Sigmoid colon (tissue), 7 donors: ENCODE measurements around the gene CD300H. TPM values are rescaled to one million over a fixed set of nuclear protein-coding genes. Genes with fewer than 3 reads are reported as not detected.

Experiments
- DNase-seq: peaks from one replicate; pipeline ENCODE4 v3.0.0-alpha.2; 2019
- H3K27ac ChIP-seq, 4 donors: fragments of 200-600 bp; sonication (generic); one replicate each; pipeline ENCODE4 v1.5.1; 2016 to 2019; ENCODE audit warnings: mild to moderate bottlenecking in 1 of 4
- H3K27me3 ChIP-seq, 3 donors: fragments of 200-600 bp; sonication (generic); one replicate each; pipeline ENCODE4 v1.5.1; 2019; ENCODE audit warnings: mild to moderate bottlenecking in 1 of 3
- H3K36me3 ChIP-seq, 4 donors: fragments of 200-600 bp; sonication (generic); one replicate each; pipeline ENCODE4 v1.5.1; 2016 to 2019
- H3K4me1 ChIP-seq, 4 donors: fragments of 200-600 bp; sonication (generic); one replicate each; pipeline ENCODE4 v1.5.1; 2017 to 2019
- H3K4me3 ChIP-seq, 4 donors: fragments of 200-600 bp; sonication (generic); one replicate each; pipeline ENCODE4 v1.5.1; 2017 to 2019; ENCODE audit warnings: mild to moderate bottlenecking in 2 of 4, moderate library complexity in 1 of 4
- H3K9me3 ChIP-seq, 4 donors: fragments of 200-600 bp in 3 of 4; sonication (generic) in 3 of 4; one replicate each; pipeline versions ENCODE4 v1.5.1 to v1.6.1; 2013 to 2019
- CTCF ChIP-seq, 4 experiments: fragments of 450-650 bp in 3 of 4; fragments of 200-600 bp in 1 of 4; IDR thresholded peaks; one replicate each; pipeline ENCODE4 v1.5.1; 2016 to 2019; ENCODE audit warnings: antibody characterized with exemption in 4 of 4, mild to moderate bottlenecking in 3 of 4, moderate library complexity in 2 of 4
- EP300 ChIP-seq, 4 donors: sonication (generic); formaldehyde crosslinking; IDR thresholded peaks; one replicate each; pipeline ENCODE4 v1.6.1; 2017; ENCODE audit warnings: antibody characterized with exemption in 4 of 4
- POLR2A ChIP-seq, 2 donors: fragments of 450-650 bp; IDR thresholded peaks; one replicate each; pipeline ENCODE4 v1.6.1; 2016; ENCODE audit warnings: antibody characterized with exemption in 2 of 2, mild to moderate bottlenecking in 2 of 2, moderate library complexity in 2 of 2
- POLR2AphosphoS5 ChIP-seq, 4 donors: sonication (generic); formaldehyde crosslinking; IDR thresholded peaks; one replicate each; pipeline ENCODE4 v1.6.1; 2017; ENCODE audit warnings: antibody characterized with exemption in 4 of 4
- WGBS, 2 donors: extraction: QIAGEN DNeasy Blood & Tissue Kit; methylation state at CpG; one replicate each; pipeline ENCODE4 v1.1.7; 2013; 5-methylcytosine and 5-hydroxymethylcytosine counted together
- intact Hi-C: fragments of 100-400 bp; cut with DNase I; formaldehyde crosslinking; loops from one replicate; pipeline ENCODE4 v1.15.1; 2023
- polyA plus RNA-seq, 3 donors: library from polyadenylated mRNA; stranded (reverse); fragments of 200-250 nt; gene quantifications; one replicate each; pipeline ENCODE4 v1.2.3, GENCODE V29; 2013
- total RNA-seq, 4 donors: library from RNA; depleted of rRNA; stranded (reverse); fragments of >200 nt; gene quantifications; one replicate each; pipeline ENCODE4 v1.1.0, GENCODE V29; 2016
- donor health status: healthy with polysubstance abuse.
- donor health status: Bipolar disorder and iron deficiency.
- donor health status: healthy.

Gene CD300H
- total and polyA plus RNA-seq, 7 donors = 0.20 TPM; not detected in 6

GRCh38 chr17:74512036-74512435, 55.3 kb downstream of the CD300H start:
- Histone ChIP-seq H3K27ac (peak overlapping the region in 1 of 4 donors; percentile 13), H3K36me3 (no peaks in the 10 kb centered on the region), H3K4me3 (no peak overlapping the region), H3K27me3 (peaks cover 0 to 9% (median 0%) of the 10 kb centered on the region in 3 donors), H3K4me1 (no peaks in the 10 kb centered on the region), H3K9me3 (no peaks in the 10 kb centered on the region)
- TF ChIP-seq POLR2A (IDR thresholded peaks at IDR 0.05) (no peak), CTCF (IDR thresholded peaks at IDR 0.05) (no peak), POLR2AphosphoS5 (IDR thresholded peaks at IDR 0.05) (no peak), EP300 (IDR thresholded peaks at IDR 0.05) (no peak)
- intact Hi-C loops = no loop called here
- 85 to 87% methylated on average over 2 of the region's 2 CpGs for WGBS, 2 donors
- DNase-seq = no peak

Other genes with a start within 250 kb of the CD300H start
- 1 to 10 TPM in 1 of 4 donors, under 1 TPM in 2, not detected in 1; 0.36 to 1.7 (median 0.68) TPM for gene KIF19, start 241.3 kb downstream of the CD300H start, total RNA-seq
- gene KIF19, start 241.3 kb downstream of the CD300H start, polyA plus RNA-seq = 1 to 10 TPM in 1 of 3 donors, under 1 TPM in 2; 0.60 to 3.3 (median 0.92) TPM
- gene BTBD17, start 205.6 kb downstream of the CD300H start, total RNA-seq = not detected
- under 1 TPM in 1 of 3 donors, not detected in 2; 0.03 TPM for gene BTBD17, start 205.6 kb downstream of the CD300H start, polyA plus RNA-seq
- 1 to 10 TPM in 1 of 4 donors, not detected in 3; 1.8 TPM for gene GPR142, start 200.0 kb downstream of the CD300H start, total RNA-seq
- under 1 TPM in 1 of 3 donors, not detected in 2; 0.16 TPM for gene GPR142, start 200.0 kb downstream of the CD300H start, polyA plus RNA-seq
- 10 to 100 TPM in 3 of 4 donors, 1 to 10 TPM in 1; 6.1 to 16.9 (median 12.7) TPM for gene GPRC5C, start 135.4 kb downstream of the CD300H start, total RNA-seq
- 10 to 100 TPM; 27.3 to 78.1 (median 40.8) TPM for gene GPRC5C, start 135.4 kb downstream of the CD300H start, polyA plus RNA-seq
- gene CD300A, start 100.9 kb downstream of the CD300H start, total RNA-seq = 1 to 10 TPM; 2.9 to 6.9 (median 3.3) TPM
- gene CD300A, start 100.9 kb downstream of the CD300H start, polyA plus RNA-seq = 10 to 100 TPM in 2 of 3 donors, 1 to 10 TPM in 1; 4.8 to 33.5 (median 10.9) TPM
- 1 to 10 TPM in 1 of 4 donors, under 1 TPM in 2, not detected in 1; 0.33 to 1.1 (median 0.55) TPM for gene CD300LB, start 36.0 kb downstream of the CD300H start, total RNA-seq
- gene CD300LB, start 36.0 kb downstream of the CD300H start, polyA plus RNA-seq = under 1 TPM; 0.38 to 0.60 (median 0.46) TPM
- gene CD300C, start 21.4 kb downstream of the CD300H start, total RNA-seq = 1 to 10 TPM in 1 of 4 donors, under 1 TPM in 2, not detected in 1; 0.36 to 3.3 (median 0.83) TPM
- 1 to 10 TPM in 2 of 3 donors, not detected in 1; 1.1 to 1.2 TPM for gene CD300C, start 21.4 kb downstream of the CD300H start, polyA plus RNA-seq
- gene CD300LD, start 24.8 kb upstream of the CD300H start, total RNA-seq = not detected
- not detected for gene CD300LD, start 24.8 kb upstream of the CD300H start, polyA plus RNA-seq
- gene CD300E, start 56.2 kb upstream of the CD300H start, total RNA-seq = 1 to 10 TPM in 1 of 4 donors, under 1 TPM in 3; 0.28 to 2.4 (median 0.69) TPM
- gene CD300E, start 56.2 kb upstream of the CD300H start, polyA plus RNA-seq = under 1 TPM in 2 of 3 donors, not detected in 1; under 0.01 to 0.92 TPM
- gene CD300LF, start 145.4 kb upstream of the CD300H start, total RNA-seq = under 1 TPM in 1 of 4 donors, not detected in 3; 0.27 TPM
- gene CD300LF, start 145.4 kb upstream of the CD300H start, polyA plus RNA-seq = 1 to 10 TPM; 1.8 to 8.3 (median 4.8) TPM
- 1 to 10 TPM in 3 of 4 donors, under 1 TPM in 1; 0.54 to 4.1 (median 1.4) TPM for gene RAB37, start 169.7 kb upstream of the CD300H start, total RNA-seq
- gene RAB37, start 169.7 kb upstream of the CD300H start, polyA plus RNA-seq = 10 to 100 TPM; 15.2 to 28.8 (median 16.9) TPM
- gene NHERF1, start 181.1 kb upstream of the CD300H start, total RNA-seq = 10 to 100 TPM in 1 of 4 donors, 1 to 10 TPM in 3; 6.6 to 12.5 (median 7.3) TPM
- gene NHERF1, start 181.1 kb upstream of the CD300H start, polyA plus RNA-seq = 100 to 1,000 TPM; 122 to 420 (median 194) TPM
- gene NAT9, start 208.8 kb upstream of the CD300H start, total RNA-seq = 10 to 100 TPM; 14.3 to 29.9 (median 21.7) TPM
- 10 to 100 TPM; 11.3 to 36.4 (median 14.4) TPM for gene NAT9, start 208.8 kb upstream of the CD300H start, polyA plus RNA-seq